Posterior cingulate gyrus (tissue), 11 donors: ENCODE data around the gene SORL1.
"Not testable (repeated sequence)": the region's sequence is repeated elsewhere in the genome, so short reads cannot be mapped to it uniquely, and the experiment has no call there.

ENCODE experiments used
- DNase-seq, 10 donors: peaks; one replicate each; pipeline versions ENCODE4 v3.0.0 to v3.0.0-alpha.2; 2020 to 2021; ENCODE audit warnings: mixed read lengths in 3 of 10
- intact Hi-C: fragments of 100-400 bp; cut with DNase I; formaldehyde crosslinking; loops from one replicate; pipeline ENCODE4 v1.15.1; 2023

SORL1 gene

GRCh38 chr11:121606354-121606753 lies 154.2 kb downstream of the SORL1 start:
- DNase-seq: no peak
- intact Hi-C loops: no loop called here

- no peak for DNase-seq
- intact Hi-C loops: no loop called here
These were observed 155.2 kb downstream of the SORL1 start for GRCh38 chr11:121607341-121607740.

GRCh38 chr11:121608545-121609098 lies 156.5 kb downstream of the SORL1 start:
- DNase-seq: no peak
- intact Hi-C loops: no loop called here

- intact Hi-C loops: no loop called here
These were observed 158.6 kb downstream of the SORL1 start for GRCh38 chr11:121610706-121611105.

GRCh38 chr11:121611242-121611641 lies 159.1 kb downstream of the SORL1 start:
- DNase-seq: no peak
- intact Hi-C loops: no loop called here

More at GRCh38 chr11:121610706-121611105, 158.6 kb downstream of the SORL1 start:
- DNase-seq: no peak

- DNase-seq: no peak
- intact Hi-C loops: no loop called here
These were observed 161.6 kb downstream of the SORL1 start for GRCh38 chr11:121613724-121614123.

- intact Hi-C loops: no loop called here
- DNase-seq: no peak
These were observed 162.6 kb downstream of the SORL1 start for GRCh38 chr11:121614636-121615240.

- intact Hi-C loops: no loop called here
These were observed 163.4 kb downstream of the SORL1 start for GRCh38 chr11:121615501-121615900.

GRCh38 chr11:121618516-121618915 lies 166.4 kb downstream of the SORL1 start:
- no peak for DNase-seq
- intact Hi-C loops: no loop called here

More at GRCh38 chr11:121615501-121615900, 163.4 kb downstream of the SORL1 start:
- DNase-seq: no peak

- intact Hi-C loops: no loop called here
- DNase-seq: no peak
These were observed 173.8 kb downstream of the SORL1 start for GRCh38 chr11:121625777-121626506.

GRCh38 chr11:121626507-121626875 lies 174.4 kb downstream of the SORL1 start:
- DNase-seq: no peak
- intact Hi-C loops: no loop called here

GRCh38 chr11:121626980-121627379 lies 174.9 kb downstream of the SORL1 start:
- DNase-seq: no peak
- intact Hi-C loops: no loop called here

- no peak for DNase-seq
- intact Hi-C loops: no loop called here
These were observed 177.9 kb downstream of the SORL1 start for GRCh38 chr11:121630041-121630440.

- intact Hi-C loops: no loop called here
- DNase-seq: no peak
These were observed 179.3 kb downstream of the SORL1 start for GRCh38 chr11:121631456-121631855.

- no peak for DNase-seq
- intact Hi-C loops: no loop called here
These were observed 182.2 kb downstream of the SORL1 start for GRCh38 chr11:121634273-121634672.

- DNase-seq: no peak
- intact Hi-C loops: no loop called here
These were observed 182.8 kb downstream of the SORL1 start for GRCh38 chr11:121634889-121635288.

- DNase-seq: no peak
- intact Hi-C loops: no loop called here
These were observed 184.1 kb downstream of the SORL1 start for GRCh38 chr11:121636081-121636799.

GRCh38 chr11:121636800-121637176 lies 184.7 kb downstream of the SORL1 start:
- DNase-seq: no peak
- intact Hi-C loops: no loop called here

GRCh38 chr11:121637587-121637986 lies 185.5 kb downstream of the SORL1 start:
- DNase-seq, intact Hi-C loops: not testable (repeated sequence)

GRCh38 chr11:121643479-121644186 lies 191.5 kb downstream of the SORL1 start:
- DNase-seq: no peak
- intact Hi-C loops: no loop called here

GRCh38 chr11:121644187-121644512 lies 192.0 kb downstream of the SORL1 start:
- intact Hi-C loops: no loop called here
- no peak for DNase-seq
